ENCODE measurements around the gene FGF22.

- TF ChIP-seq POLR2A (IDR thresholded peaks at IDR 0.05) = no peak
- no peak for TF ChIP-seq CTCF (IDR thresholded peaks at IDR 0.05)
Measured at GRCh38 chr19:661427-662196, 21.9 kb downstream of the FGF22 start.
